ENCODE results near the gene DGCR6.
"Not testable (repeated sequence)": the region's sequence is repeated elsewhere in the genome, so short reads cannot be mapped to it uniquely, and the experiment has no call there.

The DGCR6 gene

DNA sequence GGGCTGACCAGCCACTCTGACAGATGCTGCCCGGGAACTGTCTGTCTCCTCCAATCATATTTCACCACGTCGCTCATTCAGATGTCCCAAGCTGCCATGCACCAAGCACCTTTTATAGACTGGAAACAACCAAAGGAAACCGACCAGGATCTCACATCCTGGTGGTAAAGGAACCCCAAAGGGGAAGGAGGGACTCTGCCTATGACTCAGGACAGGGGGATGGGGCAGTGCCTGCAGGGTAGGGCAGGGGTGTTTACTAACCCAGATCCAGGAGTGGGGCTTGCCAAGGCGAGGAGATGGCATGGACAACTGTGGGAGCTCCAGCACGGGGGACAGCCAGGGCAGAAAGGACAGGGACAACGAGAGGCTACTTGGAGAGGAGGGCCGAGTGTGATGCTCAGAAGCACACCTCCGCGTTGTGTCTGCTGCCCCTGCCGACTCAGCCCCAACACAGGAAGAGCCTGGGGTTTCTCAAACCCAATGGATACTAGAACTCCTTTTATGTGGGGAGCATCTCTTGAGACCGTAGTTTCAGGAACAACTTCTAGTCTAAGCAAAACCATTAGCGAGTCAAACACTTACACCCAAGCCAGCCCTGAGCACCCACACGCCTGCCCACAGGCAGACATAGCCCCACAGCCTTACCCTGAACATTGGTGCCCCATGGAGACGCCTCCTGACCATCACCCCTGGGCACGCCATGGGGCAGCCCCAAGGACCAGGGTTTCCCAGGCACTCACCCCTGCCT lies 26.0 kb downstream of the DGCR6 start:
- DNase-seq: no peak

DNA sequence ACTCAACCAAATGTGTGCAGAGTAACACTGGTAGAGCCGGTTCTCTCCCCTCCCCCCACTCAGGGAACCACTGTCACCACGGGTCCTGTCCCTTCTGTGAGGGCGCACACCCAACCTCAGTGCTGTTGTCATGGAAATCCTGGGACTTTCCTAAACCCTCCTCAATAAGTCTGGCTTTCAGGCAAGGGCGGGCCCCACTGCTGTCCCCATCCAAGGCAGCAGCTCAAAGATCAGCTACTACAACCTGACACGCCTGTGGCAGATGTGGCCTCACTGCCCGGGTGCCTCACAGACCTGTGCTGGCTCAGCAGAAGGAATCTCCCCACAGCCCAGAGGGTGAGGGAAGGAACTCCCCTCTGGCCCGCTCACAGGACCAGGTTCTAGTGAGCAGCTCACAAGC lies 27.8 kb downstream of the DGCR6 start:
- DNase-seq: no peak

DNA sequence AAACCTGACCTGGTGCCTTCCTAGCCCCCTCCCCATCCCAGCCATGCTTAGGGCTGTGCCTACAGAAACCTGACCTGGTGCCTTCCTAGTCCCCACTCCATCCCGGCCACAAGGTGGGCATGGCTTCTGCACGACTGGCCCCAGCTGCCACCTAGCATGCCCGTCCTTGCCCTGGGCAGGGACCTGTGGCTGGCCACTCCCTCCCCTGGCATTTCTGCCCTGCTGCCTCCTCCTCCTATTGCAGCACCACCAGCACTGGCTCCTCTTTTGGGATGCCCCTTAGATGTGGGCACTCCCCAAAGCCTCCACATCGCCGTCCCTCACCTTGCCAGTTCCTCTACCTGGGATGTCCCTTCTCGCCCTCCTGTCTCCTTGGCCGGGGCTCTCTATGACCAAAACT lies 28.6 kb downstream of the DGCR6 start:
- DNase-seq: not testable (repeated sequence)

DNA sequence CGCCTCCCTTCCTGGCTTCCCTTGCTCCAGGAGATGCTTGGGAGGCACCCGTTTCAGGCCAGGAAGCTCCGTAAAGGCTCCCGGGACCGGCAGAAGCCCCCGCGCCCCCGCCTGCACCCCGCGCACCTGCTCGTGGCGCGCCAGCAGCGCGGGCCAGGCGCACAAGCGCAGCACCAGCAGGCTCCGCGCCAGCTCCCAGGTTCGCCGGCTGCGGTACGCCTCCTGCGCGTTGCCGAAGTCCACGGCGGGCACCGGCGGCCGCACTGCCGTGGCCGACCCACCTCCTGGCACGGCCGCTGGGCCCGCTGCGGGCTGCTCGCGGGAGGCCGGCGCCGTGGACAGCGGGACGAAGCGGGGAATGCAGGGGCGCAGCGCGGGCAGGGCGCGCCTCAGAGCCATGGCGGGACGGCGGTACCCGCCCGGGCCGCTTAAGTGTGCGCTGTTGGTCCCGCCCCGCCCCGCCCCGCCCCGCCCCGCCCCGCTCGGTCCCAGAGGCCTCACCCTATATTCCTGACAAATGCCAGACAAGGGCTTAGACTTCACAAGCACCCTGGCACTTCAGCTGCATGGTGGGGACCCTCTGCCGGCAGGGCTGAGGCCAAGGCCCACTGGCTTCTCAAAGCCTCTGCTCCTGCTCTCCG lies 29.9 kb downstream of the DGCR6 start, which contains the start of gene PRODH:
PRODH (minus strand) TSS at position 405 of the 641 bp plus-strand sequence; CDS start at position 399, 6 bp downstream.
- no peak for DNase-seq

DNA sequence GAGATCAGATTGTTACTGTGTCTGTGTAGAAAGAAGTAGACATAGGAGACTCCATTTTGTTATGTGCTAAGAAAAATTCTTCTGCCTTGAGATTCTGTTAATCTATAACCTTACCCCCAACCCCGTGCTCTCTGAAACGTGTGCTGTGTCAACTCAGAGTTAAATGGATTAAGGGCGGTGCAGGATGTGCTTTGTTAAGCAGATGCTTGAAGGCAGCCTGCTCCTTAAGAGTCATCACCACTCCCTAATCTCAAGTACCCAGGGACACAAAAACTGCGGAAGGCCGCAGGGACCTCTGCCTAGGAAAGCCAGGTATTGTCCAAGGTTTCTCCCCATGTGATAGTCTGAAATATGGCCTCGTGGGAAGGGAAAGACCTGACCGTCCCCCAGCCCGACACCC lies 32.6 kb downstream of the DGCR6 start:
- DNase-seq: not testable (repeated sequence)

DNA sequence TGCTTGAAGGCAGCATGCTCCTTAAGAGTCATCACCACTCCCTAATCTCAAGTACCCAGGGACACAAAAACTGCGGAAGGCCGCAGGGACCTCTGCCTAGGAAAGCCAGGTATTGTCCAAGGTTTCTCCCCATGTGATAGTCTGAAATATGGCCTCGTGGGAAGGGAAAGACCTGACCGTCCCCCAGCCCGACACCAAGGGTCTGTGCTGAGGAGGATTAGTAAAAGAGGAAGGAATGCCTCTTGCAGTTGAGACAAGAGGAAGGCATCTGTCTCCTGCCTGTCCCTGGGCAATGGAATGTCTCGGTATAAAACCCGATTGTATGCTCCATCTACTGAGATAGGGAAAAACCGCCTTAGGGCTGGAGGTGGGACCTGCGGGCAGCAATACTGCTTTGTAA lies 41.0 kb downstream of the DGCR6 start:
- DNase-seq: not testable (repeated sequence)

DNA sequence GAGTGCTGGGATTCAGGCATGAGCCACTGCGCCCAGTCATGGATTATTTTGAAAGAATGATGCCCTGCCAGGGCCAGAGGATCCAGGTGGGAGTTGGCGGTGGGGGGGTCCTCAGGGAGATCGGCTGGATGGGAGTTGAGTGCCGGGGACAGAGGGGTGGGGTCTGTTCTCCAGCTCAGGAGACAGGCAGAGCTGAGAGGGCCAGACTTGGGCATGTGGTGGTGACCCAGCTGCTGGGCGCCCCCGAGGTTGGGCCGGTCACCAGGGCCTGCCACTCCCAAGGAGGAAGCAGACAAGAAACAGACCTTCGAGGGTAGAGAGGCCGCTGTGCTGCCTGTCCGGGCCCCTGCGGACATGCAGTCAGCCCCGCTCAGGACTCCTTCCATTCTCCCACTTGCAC lies 41.8 kb downstream of the DGCR6 start:
- no peak for DNase-seq

DNA sequence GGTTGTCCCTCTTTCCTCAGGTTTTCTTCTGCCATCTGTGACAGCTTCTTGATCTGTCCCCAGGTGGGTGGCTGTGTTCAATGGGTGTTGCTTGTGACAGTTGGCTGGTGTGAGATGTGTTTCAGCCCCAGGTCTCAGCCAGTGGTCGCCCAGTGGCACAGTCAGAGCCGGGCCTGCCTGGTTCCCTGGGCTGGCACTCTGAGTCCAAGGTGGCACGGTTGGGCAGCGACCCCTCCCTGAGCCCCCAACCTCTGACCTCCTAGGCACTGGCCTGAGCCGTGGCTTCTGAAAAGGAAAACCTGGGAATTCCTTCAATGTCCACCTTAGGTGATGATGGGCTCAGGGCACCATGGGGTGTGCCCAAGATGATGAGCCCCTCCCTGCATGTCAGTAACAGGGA lies 44.0 kb downstream of the DGCR6 start:
- DNase-seq: no peak

DNA sequence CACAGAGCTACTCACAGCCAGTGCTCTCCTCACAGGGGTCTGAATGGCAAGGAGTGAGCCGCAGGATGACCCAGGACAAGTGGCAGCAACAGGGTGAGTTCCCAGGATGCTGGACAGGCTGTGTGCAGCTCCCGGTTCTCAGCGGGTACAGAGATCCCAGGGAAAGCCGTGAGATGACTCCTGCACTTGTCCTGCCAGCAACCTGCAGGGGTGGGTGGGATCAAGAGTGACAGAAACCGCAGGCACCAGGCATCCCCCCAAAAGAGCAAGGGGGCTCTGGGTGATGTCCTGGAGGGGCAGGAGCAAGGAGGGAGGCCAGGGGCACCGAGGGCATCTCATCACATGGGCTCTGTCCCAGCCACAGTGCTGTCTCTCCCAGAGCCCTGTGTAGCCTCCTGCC lies 45.9 kb downstream of the DGCR6 start:
- no peak for DNase-seq

DNA sequence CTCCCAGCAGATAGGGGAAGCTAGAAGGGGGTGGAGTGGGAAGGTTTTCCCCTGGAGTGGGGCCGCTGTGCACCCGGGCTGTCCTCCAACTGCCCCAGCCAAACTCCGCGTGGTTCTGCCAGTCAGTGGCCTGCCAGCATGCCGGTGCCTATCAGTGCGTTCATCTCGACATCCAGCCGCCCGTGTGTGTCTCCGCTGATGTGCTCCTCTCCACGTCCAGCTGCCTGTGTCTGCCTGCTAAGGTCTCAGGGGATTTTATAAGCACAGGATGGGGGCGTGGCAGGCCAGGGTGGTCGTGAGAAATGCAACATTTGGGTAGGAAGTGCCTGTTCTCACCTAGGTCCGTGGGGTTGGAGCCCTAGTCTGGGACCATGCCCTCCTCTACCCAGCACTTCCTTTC lies 47.0 kb downstream of the DGCR6 start:
- not testable (repeated sequence) for DNase-seq

DNA sequence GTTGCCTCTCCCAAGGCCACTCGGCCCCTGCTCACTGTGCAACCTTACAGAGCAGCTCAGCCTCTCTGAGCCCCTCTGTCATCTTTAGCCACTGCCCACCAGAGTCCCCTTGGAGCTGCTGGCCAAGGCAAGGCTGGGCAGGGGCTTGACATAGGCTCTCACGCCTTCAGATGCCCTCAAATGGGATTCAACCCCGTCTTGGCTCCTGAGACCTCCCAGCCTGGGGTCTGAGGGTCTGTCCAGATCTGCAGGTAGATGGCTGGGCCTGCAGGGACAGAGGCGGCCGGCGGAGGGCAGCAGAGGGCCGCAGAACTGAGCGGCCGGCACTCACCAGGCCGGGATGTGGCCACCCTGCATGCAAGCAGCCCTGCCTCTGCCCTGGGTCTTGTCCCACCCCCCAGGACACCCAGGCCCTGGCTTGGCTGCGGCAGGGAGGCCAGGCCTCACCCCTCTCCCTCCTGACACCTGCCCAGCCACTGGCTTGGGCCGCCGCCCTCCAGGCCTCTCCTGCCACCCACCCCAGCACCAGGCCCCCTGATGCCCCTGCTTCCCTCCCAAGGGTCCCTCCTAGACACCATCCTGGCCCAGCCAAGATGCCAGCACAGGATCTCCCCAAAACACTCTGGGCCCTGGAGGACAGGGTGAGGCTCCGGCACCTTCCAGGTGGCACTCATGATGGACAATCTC lies 48.3 kb downstream of the DGCR6 start:
- DNase-seq: peak; percentile 18

DNA sequence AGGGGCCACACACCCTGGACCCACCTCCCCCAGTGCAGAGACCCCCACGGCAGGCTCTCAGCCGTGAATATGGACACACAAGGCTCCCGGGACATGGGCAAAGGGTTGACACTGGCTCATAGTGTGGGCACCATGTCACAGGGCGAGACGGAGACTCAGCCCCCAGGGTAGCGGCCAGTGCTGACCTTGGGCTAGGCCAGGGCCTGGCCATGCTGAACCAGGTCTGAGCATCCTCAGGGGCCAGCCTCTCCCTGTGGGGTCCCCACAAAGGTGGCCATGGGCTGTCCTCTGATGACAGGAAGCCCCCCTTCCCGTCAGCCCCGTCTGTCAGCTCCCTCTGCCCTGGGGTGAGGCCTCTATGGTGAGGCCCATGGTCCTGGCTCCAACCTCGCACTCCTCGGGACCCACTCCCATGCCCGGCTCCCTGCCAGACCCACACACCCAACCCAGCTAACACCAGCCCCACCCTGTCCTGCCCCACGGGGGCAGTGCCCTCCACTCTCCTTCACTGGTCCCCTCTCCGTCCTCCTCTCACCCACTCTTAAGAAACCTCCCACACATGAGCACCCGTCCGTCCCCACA lies 49.0 kb downstream of the DGCR6 start:
- DNase-seq: no peak

DNA sequence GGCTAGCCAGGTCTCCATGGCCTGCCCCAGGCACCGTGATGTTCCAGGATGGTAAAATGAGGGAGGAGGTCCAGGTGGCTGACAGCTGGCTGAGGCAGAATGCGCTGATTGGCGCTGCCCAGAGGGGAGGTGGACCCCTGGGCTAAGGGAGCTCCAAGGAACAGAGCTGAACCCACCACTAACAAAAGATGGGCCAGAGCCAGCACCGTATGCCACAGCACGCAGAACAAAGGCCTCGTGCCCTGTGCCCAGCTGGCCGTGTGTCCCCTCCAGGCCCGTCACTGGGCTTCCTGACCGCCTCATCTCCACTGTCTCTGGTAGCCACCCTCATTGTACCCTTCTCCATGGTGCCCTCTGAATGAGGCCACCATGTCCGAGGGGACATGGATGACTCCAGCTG lies 49.6 kb downstream of the DGCR6 start:
- DNase-seq: no peak

DNA sequence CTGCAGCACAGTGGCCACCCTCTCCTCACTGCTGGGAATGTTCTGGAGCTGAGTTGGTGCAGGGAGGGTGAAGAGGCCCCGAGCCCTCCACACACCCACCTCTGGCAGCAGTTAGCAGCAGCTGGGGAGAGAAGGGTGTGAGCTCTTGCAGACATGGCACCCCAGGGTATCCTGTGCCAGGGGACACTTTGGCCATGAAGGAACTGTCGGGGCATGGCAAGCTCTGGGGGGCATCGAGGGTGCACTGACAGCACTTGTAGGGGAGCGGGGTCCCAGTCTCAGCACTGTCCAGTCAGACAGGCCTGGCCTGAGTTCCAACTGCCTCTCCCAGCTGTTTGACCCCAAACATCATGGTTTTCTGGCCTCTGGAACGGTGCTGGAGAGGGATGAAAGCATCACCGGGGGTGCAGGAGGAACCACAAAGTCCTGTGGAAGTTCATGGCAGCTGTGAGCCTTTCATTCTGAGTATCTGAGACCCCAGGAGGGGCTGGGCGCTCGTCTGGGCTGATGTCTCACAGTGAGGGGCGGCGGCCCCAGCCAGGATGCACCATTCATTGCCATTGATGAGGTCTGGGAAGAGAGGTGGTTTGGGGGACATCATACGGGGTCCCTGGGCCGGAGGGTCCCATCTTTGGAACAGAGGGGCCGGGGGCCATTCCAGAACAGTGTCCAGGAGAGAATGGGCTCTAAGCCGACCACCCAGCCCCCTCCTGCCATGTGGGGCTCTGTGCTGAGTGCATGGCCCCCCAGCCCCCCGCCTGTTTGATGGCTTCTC lies 50.2 kb downstream of the DGCR6 start:
- not testable (repeated sequence) for DNase-seq

DNA sequence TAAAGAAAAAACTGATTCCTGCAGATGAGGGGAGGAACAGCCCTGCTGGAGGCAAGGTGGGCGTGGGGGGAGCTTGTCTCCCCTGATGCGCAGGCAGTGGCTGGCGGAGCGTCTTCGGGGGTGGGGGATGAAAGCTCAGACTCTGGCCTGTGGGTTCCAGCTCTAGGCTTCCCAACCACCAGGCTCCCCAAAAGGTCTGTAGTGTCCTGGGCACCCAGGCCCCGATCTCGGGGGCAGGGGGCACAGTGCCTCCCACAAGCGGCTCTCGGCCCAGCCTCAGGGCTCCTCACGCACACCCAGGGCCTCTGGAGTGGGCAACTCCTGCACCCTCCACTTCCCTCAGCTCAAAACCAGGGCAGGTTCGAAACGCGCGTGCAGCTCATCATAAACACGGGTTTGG lies 50.8 kb downstream of the DGCR6 start:
- DNase-seq: not testable (repeated sequence)

DNA sequence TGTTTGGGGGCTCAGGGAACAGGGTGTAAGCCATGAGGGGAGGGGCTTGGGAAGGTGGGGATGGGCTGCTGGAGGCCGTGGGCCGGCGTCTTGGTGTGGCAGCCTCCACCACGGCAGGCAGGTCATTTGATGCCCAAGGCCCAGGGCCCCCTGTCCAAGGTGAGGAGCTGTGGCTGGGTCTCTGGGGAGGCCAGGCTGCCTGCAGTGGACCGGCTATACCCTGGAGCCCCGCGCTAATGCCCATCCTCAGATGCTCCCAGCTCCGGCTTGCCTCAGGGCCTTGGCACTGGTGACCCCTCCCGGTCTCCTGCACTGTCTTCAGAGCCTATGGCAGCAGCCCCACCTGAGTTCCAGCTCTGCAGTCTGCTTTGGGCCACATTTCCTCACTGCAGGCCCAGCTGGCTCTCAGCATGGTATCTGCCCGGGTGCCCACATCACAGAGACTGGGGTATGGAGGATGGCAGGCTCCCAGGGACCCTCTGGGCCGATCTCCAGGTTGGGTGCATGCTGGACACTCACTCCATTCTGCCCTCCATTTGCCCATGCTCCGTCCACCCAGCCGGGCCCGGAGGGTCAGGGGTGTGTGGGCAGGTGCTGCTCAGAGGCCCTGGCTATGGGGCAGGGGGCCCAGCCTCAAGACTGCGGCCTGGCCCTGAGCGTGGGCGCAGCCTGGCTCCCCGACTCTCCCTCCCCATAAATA lies 51.7 kb downstream of the DGCR6 start:
- DNase-seq: not testable (repeated sequence)

DNA sequence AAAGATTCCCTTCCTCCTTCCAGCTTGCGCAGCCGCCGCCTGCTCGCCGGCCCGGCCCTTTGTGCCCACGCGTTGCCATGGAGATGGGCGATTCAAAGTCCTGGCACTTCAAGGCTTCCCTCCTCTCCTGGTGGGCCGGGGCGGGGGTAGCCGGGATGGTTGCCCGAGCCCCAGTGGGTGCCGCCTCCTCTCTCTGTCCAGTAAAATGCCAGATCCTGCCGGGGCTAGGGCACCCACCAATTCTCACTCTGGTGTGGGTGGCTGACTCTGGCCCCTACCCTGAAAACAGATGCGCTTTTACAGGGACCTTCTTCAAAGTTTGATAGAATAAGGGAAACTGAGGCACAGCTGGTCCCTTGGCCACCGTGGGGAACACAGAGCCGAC lies 52.2 kb downstream of the DGCR6 start:
- DNase-seq: peak; percentile 3

DNA sequence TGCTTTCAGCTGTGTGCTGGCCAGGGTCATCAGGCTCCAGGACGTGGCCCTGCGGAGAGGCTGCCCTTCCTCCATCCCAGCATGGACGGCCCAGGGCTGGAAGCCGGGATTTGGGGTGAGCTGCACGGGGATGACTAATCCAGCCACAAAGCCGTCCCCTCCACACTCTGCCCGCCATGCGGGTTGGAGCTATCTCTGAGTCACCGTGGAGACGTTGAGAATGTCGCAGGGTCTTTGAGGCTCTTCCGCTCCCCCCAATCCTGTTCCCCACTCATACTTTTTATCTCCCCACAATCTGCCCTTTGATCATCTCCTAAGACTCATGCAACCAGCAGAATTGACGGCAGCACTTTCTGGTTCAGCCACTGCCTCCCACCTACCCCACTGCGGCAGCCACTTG lies 52.6 kb downstream of the DGCR6 start:
- not testable (repeated sequence) for DNase-seq

DNA sequence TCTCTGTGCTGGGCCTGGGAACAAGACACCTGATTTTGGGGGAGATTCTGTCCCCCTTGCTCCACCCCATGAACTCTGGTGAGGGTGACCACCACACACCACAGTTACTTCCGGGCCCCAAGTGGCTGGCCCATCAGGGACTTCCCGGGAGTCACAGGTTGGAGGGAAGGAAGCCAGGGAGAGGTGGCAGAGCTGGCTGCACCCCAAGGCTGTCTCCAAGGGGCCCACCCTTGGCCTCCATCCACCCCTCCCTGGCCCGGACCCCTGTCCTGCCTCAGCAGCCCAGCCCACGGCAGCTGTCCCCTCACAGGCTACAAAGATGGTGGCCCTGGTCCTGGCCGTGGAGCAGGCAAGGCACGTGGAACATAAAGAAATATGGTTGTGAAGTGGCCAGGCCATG lies 53.1 kb downstream of the DGCR6 start:
- DNase-seq: not testable (repeated sequence)

DNA sequence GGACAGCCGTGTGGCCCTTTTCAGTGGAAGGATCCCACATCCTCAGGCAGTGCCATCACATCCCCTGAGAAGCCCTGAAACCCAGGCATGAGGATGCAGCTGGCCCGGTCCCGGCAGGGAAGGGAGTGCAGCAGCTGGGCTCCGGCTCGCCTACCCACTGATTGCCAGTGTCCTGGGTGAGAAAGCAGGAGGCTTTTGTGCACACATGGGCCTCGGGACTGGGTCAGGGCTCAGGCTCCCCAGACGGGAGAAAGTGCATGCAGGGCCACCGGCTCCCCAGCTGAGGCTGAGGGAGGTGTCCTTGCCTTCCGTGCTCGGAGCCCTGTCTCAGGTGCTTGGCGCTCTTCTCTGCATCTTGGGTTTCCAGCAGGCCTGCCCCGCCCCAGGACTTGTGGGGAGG lies 53.6 kb downstream of the DGCR6 start:
- DNase-seq: not testable (repeated sequence)

DNA sequence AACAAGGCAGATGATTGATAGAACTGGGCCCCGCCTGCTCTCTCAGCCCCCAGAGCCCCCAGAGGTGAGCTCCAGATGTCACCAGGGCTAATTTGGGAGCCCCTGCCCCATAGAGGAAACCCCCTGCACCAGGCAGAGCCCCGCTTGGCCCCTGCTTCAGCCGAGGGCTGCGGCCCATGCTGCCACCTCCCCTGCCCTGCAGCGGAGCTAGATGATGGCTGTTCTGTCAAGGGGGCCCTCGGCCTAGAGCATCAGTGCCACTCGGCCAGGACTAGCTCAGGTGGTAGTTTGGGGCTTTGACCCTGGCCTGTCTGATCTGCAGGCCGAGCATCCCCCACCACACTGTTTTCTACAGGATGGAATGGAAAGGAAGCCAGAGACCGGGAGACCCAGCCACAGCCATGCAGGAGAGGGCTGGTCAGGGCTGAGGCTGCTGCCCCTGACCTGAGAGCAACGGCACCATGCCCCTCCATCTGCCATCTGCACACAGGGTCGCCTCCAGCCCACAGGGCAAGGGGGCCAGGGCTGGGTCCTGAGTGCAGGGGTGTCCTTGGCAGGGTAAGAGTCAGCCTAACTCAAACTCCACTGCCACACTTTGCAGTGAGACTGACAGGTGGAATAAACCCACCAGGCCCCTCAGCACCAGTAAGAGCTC lies 54.2 kb downstream of the DGCR6 start:
- DNase-seq: not testable (repeated sequence)

DNA sequence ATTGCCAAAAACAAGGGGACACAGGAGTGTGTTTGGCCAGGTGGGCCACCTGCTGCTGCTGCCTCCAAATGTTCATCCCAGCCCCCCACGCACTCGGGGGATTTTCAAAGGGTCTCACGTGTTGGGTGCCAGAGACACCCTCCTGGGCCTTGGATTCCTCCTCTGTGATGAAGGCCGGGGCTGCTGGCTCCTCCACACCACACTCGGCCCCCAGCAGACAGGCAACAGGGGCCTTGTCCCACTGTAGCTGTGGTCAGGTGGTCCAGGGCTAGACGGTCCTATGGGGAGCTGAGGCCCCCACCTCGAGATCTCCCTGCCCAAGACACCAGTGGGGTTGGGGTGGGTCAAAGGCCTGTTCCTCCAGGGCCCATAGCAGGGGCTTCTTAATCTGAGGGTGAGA lies 55.1 kb downstream of the DGCR6 start:
- not testable (repeated sequence) for DNase-seq

Data from NCI-H1092 (cell line).